ENCODE results near the gene CCSER1. TPM values are rescaled to one million over a fixed set of nuclear protein-coding genes. Genes with fewer than 3 reads are reported as not detected.
A peak's percentile ranks its signal among the peaks of the same experiment; 100 is the strongest.

The CCSER1 gene
- total RNA-seq, 1 donor from 2014 or later = 1.4 TPM

DNA sequence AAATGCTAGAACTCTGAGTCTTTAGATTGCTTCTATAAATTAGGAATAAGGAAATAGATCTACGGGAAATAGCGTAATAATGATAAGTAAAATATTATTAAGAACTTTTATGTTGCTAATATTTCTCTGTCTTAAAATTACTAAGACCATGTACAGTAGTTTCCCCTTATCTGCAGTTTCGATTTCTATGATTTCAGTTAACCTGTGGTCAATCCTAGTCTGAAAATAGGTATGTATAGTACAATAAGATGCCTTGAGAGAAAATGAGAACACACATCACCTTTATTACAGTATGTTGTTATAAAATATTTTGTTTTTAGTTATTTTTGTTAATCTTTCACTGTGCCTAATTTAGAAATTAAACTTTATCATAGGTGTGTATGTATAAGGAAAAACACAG is 92.6 kb downstream of the CCSER1 start:
- no peak for DNase-seq (ENCODE audit: low read depth)
- H3K4me3 ChIP-seq (ENCODE audit: low read depth, low read length) = no peak overlapping the region
- TF ChIP-seq, protein P1, sequence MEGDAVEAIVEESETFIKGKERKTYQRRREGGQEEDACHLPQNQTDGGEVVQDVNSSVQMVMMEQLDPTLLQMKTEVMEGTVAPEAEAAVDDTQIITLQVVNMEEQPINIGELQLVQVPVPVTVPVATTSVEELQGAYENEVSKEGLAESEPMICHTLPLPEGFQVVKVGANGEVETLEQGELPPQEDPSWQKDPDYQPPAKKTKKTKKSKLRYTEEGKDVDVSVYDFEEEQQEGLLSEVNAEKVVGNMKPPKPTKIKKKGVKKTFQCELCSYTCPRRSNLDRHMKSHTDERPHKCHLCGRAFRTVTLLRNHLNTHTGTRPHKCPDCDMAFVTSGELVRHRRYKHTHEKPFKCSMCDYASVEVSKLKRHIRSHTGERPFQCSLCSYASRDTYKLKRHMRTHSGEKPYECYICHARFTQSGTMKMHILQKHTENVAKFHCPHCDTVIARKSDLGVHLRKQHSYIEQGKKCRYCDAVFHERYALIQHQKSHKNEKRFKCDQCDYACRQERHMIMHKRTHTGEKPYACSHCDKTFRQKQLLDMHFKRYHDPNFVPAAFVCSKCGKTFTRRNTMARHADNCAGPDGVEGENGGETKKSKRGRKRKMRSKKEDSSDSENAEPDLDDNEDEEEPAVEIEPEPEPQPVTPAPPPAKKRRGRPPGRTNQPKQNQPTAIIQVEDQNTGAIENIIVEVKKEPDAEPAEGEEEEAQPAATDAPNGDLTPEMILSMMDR (IDR thresholded peaks at IDR 0.05; ENCODE audit: insufficient read depth, low read length, poor library complexity, severe bottlenecking) = no peak
- H3K36me3 ChIP-seq (ENCODE audit: control insufficient read depth, insufficient read depth, low read length) = no peaks in the 10 kb centered on the region
- no peaks in the 10 kb centered on the region for H3K27me3 ChIP-seq (ENCODE audit: control insufficient read depth, insufficient read depth, low read length)

DNA sequence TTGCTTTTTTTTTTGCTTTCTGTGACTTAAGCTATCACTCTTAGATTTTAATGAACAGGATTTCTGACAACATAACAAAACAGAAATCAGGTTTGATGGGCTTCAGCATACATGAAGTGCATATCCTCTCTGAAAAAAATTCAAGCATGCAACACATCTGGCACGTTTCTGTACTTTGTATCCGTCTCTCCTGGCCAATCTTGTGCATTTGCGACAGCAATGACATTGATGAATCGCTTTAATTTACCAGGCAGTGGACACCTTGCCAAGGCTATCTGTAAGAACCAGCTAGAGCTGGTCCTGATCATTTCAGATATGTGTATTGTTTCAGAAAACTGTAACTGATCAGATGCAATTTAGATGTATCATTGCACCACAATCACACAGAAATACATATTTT is 93.3 kb downstream of the CCSER1 start:
- DNase-seq (ENCODE audit: low read depth) = no peak
- Histone ChIP-seq H3K36me3 (ENCODE audit: control insufficient read depth, insufficient read depth, low read length) (no peaks in the 10 kb centered on the region), H3K4me3 (ENCODE audit: low read depth, low read length) (no peak overlapping the region), H3K27me3 (ENCODE audit: control insufficient read depth, insufficient read depth, low read length) (no peaks in the 10 kb centered on the region)
- TF ChIP-seq, protein P1 (IDR thresholded peaks at IDR 0.05; ENCODE audit: insufficient read depth, low read length, poor library complexity, severe bottlenecking) = no peak

DNA sequence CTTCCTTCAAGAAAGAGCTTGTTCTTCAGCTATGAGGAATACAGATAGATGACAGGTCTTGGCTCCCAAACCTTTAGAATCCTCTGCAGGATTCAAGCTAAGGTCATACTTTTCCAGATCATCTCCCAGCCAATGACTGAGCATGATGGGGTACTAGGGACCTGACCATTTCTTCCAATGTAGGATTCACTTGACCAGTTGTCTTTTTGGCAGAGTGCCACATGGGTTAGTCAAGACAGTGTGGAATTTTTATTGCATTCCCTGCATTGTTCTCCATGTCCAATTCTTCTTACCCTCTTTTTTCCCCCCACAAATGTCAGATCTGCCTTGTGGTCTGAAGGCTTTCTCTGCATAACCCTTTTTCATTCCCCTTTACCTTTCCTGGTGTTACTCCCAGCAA is 99.5 kb downstream of the CCSER1 start:
- Histone ChIP-seq H3K36me3 (ENCODE audit: control insufficient read depth, insufficient read depth, low read length) (no peaks in the 10 kb centered on the region), H3K27me3 (ENCODE audit: control insufficient read depth, insufficient read depth, low read length) (no peaks in the 10 kb centered on the region), H3K4me3 (ENCODE audit: low read depth, low read length) (no peak overlapping the region)
- peak; percentile 50 for DNase-seq (ENCODE audit: low read depth)
- TF ChIP-seq, protein P1 (IDR thresholded peaks at IDR 0.05; ENCODE audit: insufficient read depth, low read length, poor library complexity, severe bottlenecking) = no peak

DNA sequence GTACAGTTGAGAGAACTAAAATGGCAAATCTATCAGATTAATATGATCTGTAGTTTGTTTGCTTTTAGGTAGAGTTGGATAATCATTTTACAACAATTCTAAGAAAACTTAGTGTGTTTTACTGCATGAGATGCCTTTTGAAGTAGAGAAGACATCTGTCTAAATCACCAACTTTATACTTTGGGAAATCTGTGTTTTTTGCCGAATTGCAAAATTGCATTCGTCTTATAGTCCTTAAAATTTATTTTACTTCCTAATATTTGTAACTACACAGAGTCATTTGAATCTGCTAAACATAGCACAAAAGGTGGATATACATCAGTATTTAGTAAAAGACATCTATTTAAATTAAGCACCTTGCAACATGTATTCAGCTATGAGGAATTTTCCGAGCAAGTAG is 100.0 kb downstream of the CCSER1 start:
- no peak for DNase-seq (ENCODE audit: low read depth)
- TF ChIP-seq, protein P1 (IDR thresholded peaks at IDR 0.05; ENCODE audit: insufficient read depth, low read length, poor library complexity, severe bottlenecking) = no peak

DNA sequence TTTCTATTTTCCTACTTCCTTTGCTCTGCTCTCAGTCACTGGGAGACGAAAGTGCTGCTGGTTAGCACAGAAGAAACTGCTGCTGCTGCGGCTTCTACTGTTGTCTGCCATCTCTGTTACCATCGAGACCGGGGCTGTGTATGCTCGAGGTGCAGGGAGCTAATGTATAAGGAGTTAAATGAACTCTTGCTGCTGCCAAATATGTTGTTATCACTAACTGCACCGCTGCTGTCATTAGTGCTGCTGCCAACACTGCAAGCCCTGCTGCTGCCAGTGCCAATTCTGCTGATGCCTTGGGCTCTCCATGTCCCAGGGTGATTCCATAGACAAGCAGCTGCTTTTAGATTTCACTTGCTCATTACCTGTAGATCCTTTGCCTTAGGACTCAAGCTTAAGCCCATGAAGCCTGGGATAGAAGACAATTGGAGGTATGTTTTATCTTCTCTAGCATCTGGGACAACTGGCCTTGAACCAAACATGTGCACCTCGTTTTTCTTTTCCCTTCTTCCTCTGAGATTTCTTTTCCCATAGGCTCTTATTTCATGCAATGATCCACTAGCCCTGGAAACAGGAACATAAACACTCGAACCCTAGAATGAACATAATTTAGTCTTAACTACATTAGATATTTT is 107.8 kb downstream of the CCSER1 start:
- Histone ChIP-seq H3K4me3 (ENCODE audit: low read depth, low read length) (no peak overlapping the region), H3K27me3 (ENCODE audit: control insufficient read depth, insufficient read depth, low read length) (no peaks in the 10 kb centered on the region), H3K36me3 (ENCODE audit: control insufficient read depth, insufficient read depth, low read length) (no peaks in the 10 kb centered on the region)
- TF ChIP-seq, protein P1 (IDR thresholded peaks at IDR 0.05; ENCODE audit: insufficient read depth, low read length, poor library complexity, severe bottlenecking) = no peak
- DNase-seq (ENCODE audit: low read depth) = no peak

More for the DNA sequence above, 100.0 kb downstream of the CCSER1 start:
- Histone ChIP-seq H3K4me3 (ENCODE audit: low read depth, low read length) (no peak overlapping the region), H3K27me3 (ENCODE audit: control insufficient read depth, insufficient read depth, low read length) (no peaks in the 10 kb centered on the region), H3K36me3 (ENCODE audit: control insufficient read depth, insufficient read depth, low read length) (no peaks in the 10 kb centered on the region)

Measured in kidney epithelial cell (primary cell).